Type B pancreatic cell (in vitro differentiated cells): ENCODE results near the gene HMGN1. TPM values are rescaled to one million over a fixed set of nuclear protein-coding genes. Genes with fewer than 3 reads are reported as not detected.

ENCODE experiments used
- DNase-seq: peaks from one replicate; pipeline ENCODE4 v3.0.0; 2021; ENCODE audit warnings: mixed read lengths; ENCODE audit not compliant: unreplicated experiment; ENCODE audit errors: extremely low spot score
- H3K27ac Mint-ChIP-seq: 2 replicates; pipeline ENCODE4 v1.8.0; 2021; ENCODE audit warnings: mild to moderate bottlenecking, mixed read lengths
- H3K27me3 Mint-ChIP-seq: 2 replicates; pipeline ENCODE4 v1.8.0; 2021; ENCODE audit warnings: mixed read lengths
- H3K36me3 Mint-ChIP-seq: 2 replicates; pipeline ENCODE4 v1.8.0; 2021; ENCODE audit warnings: mixed read lengths
- H3K4me1 Mint-ChIP-seq: one replicate; pipeline ENCODE4 v1.8.0; 2021; ENCODE audit warnings: mixed read lengths; ENCODE audit not compliant: unreplicated experiment
- H3K4me3 Mint-ChIP-seq: 2 replicates; pipeline ENCODE4 v1.8.0; 2021; ENCODE audit warnings: mild to moderate bottlenecking, mixed read lengths
- H3K9me3 Mint-ChIP-seq: 2 replicates; pipeline ENCODE4 v1.8.0; 2021; ENCODE audit warnings: mixed read lengths
- total RNA-seq: library from RNA; stranded (reverse); gene quantifications from 2 replicates; pipeline ENCODE4 v1.2.1, GENCODE V29; 2021; ENCODE audit warnings: low replicate concordance
- TF ChIP-seq, protein P1 (sequence below): fragments of 200-600 bp; sonication (generic); conservative IDR thresholded peaks from 2 replicates; pipeline ENCODE4 v1.5.0; 2021; ENCODE audit warnings: antibody characterized with exemption, mild to moderate bottlenecking

HMGN1 gene
- total RNA-seq, 1 donor from 2014 or later, result 479 TPM

DNA sequence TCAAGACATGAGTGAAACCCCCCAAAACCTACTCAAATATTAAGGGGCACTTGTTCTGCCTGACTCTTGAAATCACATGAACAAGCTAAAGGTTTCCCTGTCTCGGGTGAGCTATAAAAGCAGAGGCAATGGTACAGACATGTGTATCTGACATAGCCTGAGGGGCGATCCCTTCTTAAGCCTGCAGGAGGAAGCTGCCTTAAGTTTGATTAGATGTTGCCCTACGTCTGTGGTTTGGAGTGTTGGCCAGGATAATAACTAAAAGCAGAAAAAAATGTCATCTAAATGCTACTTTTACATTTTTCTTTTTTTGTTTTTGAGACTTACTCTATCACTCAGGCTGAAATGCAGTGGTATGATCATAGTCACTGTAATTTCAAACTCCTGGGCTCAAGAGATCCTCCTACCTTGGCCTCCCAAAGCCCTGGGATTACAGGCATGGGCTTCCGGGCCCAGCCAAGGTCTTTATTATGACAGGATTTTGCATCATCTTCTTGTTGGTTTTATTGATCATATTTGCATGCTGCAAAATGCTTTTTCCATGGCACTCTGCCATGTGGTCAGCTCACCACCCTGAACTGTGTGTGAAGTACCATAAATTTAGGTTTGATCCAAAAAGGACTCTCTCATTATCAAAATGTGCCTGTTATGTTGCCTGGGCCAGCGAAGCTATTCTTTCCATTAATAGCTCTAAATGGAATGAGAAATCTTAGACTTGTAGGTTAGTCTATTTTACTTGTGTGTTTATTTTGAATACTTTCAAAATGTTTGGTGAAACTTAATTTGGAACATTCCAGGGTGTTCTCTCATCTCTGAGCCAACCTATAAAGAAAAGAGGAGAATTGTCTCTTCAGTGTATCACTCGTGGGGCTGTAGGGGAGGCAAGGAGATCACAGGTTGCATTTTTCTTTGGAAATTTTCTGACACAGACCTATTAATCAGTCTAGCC lies 15.0 kb upstream of the HMGN1 start:
- Mint-ChIP-seq H3K27me3 (peaks cover 4% of the 10 kb centered on the region), H3K4me1 (no peaks in the 10 kb centered on the region), H3K4me3 (no peak overlapping the region), H3K27ac (no peak overlapping the region), H3K9me3 (no peaks in the 10 kb centered on the region), H3K36me3 (no peaks in the 10 kb centered on the region)
- DNase-seq, result no peak
- TF ChIP-seq, protein P1, sequence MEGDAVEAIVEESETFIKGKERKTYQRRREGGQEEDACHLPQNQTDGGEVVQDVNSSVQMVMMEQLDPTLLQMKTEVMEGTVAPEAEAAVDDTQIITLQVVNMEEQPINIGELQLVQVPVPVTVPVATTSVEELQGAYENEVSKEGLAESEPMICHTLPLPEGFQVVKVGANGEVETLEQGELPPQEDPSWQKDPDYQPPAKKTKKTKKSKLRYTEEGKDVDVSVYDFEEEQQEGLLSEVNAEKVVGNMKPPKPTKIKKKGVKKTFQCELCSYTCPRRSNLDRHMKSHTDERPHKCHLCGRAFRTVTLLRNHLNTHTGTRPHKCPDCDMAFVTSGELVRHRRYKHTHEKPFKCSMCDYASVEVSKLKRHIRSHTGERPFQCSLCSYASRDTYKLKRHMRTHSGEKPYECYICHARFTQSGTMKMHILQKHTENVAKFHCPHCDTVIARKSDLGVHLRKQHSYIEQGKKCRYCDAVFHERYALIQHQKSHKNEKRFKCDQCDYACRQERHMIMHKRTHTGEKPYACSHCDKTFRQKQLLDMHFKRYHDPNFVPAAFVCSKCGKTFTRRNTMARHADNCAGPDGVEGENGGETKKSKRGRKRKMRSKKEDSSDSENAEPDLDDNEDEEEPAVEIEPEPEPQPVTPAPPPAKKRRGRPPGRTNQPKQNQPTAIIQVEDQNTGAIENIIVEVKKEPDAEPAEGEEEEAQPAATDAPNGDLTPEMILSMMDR, result no peak

DNA sequence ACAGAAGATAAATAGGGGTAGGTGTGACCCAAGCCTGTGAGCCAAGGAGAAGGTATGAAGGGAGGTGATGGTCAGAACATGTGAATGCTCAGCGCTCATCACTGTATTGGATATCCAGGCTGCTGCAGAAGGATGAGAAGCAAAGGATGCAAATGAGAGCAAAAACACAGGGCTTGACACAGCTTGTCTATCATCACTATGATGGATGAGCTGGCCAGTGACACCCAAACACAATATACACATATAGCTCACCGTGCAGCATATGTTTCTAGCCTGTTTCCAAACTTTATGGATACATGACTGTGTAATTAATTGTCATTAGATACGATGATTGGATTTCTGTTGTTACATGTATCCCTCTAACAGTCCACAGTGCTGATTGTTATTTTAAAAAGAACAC lies 13.8 kb upstream of the HMGN1 start:
- H3K4me1 Mint-ChIP-seq, result no peaks in the 10 kb centered on the region
- no peak for DNase-seq
- TF ChIP-seq, protein P1, result no peak
- no peak overlapping the region for H3K27ac Mint-ChIP-seq
- H3K36me3 Mint-ChIP-seq, result no peaks in the 10 kb centered on the region
- peaks cover 4% of the 10 kb centered on the region for H3K27me3 Mint-ChIP-seq
- no peaks in the 10 kb centered on the region for H3K9me3 Mint-ChIP-seq
- no peak overlapping the region for H3K4me3 Mint-ChIP-seq

GRCh38 chr21:39359382-39359781 lies 10.5 kb upstream of the HMGN1 start:
- Mint-ChIP-seq H3K36me3 (no peaks in the 10 kb centered on the region), H3K4me3 (no peak overlapping the region), H3K9me3 (no peaks in the 10 kb centered on the region), H3K4me1 (no peaks in the 10 kb centered on the region), H3K27ac (no peak overlapping the region), H3K27me3 (peaks cover 4% of the 10 kb centered on the region)
- DNase-seq, result no peak
- TF ChIP-seq, protein P1, result no peak

DNA sequence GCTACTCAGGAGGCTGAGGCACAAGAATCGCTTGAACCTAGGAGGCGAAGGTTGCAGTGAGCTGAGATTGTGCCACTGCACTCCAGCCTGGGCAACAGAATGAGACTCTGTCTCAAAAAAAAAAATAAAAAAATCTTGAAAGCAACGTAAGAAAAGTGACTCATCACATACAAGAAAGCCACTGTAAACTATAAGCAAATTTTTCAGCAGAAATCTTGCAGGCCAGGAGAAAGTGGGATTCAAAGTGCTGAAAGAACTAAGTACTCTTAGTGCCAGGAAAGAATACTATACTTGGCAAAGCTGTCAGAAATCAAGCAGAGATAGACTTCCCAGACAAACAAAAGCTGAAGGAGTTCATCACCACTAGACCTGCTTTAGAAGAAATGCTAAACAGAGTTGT lies 4.4 kb upstream of the HMGN1 start:
- Mint-ChIP-seq H3K4me1 (no peaks in the 10 kb centered on the region), H3K4me3 (no peak overlapping the region), H3K27me3 (no peaks in the 10 kb centered on the region), H3K27ac (no peak overlapping the region), H3K36me3 (no peaks in the 10 kb centered on the region), H3K9me3 (no peaks in the 10 kb centered on the region)
- DNase-seq, result no peak
- TF ChIP-seq, protein P1, result no peak

- no peak for DNase-seq
- TF ChIP-seq, protein P1, result peak; percentile 49
- Mint-ChIP-seq H3K4me3 (peak overlapping the region; percentile 96), H3K9me3 (no peaks in the 10 kb centered on the region), H3K4me1 (peaks cover 21% of the 10 kb centered on the region), H3K36me3 (peaks cover 22% of the 10 kb centered on the region), H3K27me3 (no peaks in the 10 kb centered on the region), H3K27ac (peak overlapping the region; percentile 99)
These were observed 1.5 kb upstream of the HMGN1 start for GRCh38 chr21:39350094-39351005.
